NCI-H510A treated with DMSO at 0.1 percent for 48 hours (cell line): ENCODE data around the gene KLHL30.
"Not testable (repeated sequence)": the region's sequence is repeated elsewhere in the genome, so short reads cannot be mapped to it uniquely, and the experiment has no call there.

ENCODE experiments used
- DNase-seq: peaks from one replicate; lab custom pipeline; 2025; lab: John Stamatoyannopoulos, UW

Gene KLHL30

GRCh38 chr2:238101891-238102841 is 36.3 kb upstream of the KLHL30 start:
- DNase-seq = no peak

- DNase-seq = no peak
Observed at GRCh38 chr2:238102865-238103264, 35.6 kb upstream of the KLHL30 start.

- no peak for DNase-seq
Observed at GRCh38 chr2:238103465-238104225, 34.8 kb upstream of the KLHL30 start.

- DNase-seq = no peak
Observed at GRCh38 chr2:238104226-238104690, 34.2 kb upstream of the KLHL30 start.

GRCh38 chr2:238104691-238105371 is 33.6 kb upstream of the KLHL30 start:
- DNase-seq = no peak

- DNase-seq = no peak
Observed at GRCh38 chr2:238105506-238106338, 32.7 kb upstream of the KLHL30 start.

- DNase-seq = no peak
Observed at GRCh38 chr2:238106339-238106697, 32.1 kb upstream of the KLHL30 start.

GRCh38 chr2:238106698-238107524 is 31.6 kb upstream of the KLHL30 start:
- no peak for DNase-seq

- no peak for DNase-seq
Observed at GRCh38 chr2:238107525-238108422, 30.7 kb upstream of the KLHL30 start.

GRCh38 chr2:238108423-238109183 is 29.9 kb upstream of the KLHL30 start:
- DNase-seq = peak; percentile 66

- DNase-seq = no peak
Observed at GRCh38 chr2:238113611-238114010, 24.9 kb upstream of the KLHL30 start.

- DNase-seq = no peak
Observed at GRCh38 chr2:238114331-238114841, 24.1 kb upstream of the KLHL30 start.

GRCh38 chr2:238114851-238115660 is 23.4 kb upstream of the KLHL30 start:
- no peak for DNase-seq

GRCh38 chr2:238115709-238116108 is 22.8 kb upstream of the KLHL30 start:
- DNase-seq = not testable (repeated sequence)

- DNase-seq = no peak
Observed at GRCh38 chr2:238116298-238117198, 21.9 kb upstream of the KLHL30 start.
